GM19463 (cell line): ENCODE data around the gene RANBP3.
"Not testable (repeated sequence)": the region's sequence is repeated elsewhere in the genome, so short reads cannot be mapped to it uniquely, and the experiment has no call there.

Source experiments
- ATAC-seq: cut with Tn5 transposase; IDR thresholded peaks from one replicate; pipeline ENCODE4 v1.9.1; 2021; ENCODE audit warnings: mild to moderate bottlenecking, moderate library complexity; ENCODE audit not compliant: unreplicated experiment

The RANBP3 gene

GRCh38 chr19:6007866-6008265, 29.9 kb upstream of the RANBP3 start:
- no peak for ATAC-seq

DNA sequence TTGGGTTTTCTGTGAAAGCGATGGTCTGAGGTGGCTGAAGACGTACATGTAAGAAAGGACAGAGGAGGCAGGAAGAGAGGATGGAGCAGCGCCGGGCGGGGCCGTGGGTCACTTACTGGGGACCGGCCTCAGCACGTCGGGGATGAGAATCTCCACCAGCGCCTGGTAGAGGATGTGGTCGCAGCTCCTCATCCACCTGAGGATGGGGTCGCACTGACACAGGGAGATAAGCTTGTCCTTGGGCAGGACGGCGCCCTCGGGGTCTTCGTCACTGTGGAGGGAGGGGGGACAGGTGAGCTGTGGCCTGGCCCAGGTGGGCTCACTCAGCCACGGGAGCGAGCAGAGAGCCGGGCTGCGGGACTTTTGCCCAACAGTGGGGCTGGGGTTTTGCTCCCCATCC, 29.0 kb upstream of the RANBP3 start:
- ATAC-seq, result no peak

DNA sequence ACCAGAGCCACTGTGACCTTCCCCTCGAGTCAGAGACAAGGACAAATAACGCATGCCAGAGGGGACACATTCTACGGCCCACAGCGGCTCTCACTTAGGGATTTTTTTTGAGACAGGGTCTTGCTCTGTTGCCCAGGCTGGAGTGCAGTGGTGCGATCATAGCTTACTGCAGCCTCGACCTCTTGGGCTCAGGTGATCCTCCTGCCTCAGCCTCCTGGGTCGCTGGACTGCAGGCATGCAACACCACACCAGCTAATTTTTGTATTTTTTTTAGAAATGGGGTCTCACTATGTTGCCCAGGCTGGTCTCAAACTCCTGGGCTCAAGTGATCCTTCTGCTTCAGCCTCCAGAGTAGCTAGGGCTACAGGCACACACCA, 28.1 kb upstream of the RANBP3 start:
- not testable (repeated sequence) for ATAC-seq

DNA sequence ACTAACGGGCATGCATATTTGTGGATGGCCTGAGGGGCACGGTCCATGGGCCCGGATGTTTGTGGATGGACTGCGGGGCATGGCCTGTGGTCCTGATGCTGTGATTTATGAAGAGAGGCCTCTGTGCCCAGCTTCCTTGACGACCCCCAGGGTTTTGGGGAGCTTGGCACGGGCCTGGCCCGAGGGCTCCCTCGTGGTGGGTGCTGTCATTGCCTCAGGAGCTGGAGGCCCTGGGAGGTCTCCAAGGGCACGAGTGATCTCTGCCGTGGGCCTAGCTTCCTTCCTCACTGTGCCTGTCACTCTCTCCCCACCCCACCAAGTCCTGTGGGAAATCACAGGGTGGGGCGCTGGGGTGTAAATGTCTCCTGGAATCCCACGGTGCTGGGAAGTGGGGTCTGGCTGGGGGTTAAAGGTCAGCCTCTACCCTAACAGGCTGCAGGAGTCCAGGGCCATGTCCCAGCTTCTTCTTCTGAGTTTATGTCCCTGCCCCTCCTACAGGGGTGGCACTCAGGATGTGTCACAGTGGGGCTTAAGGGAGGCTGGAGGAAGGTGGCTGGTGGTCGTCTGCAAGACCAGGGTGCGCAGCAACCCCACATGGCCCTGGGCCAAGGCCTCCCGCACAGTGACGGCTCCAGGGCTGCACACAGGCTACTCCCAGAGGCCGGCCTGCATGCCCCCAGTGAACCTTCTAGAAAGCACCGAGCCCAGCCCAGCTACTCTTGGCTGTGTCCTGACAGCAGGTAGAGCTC, 27.6 kb upstream of the RANBP3 start:
- ATAC-seq, result no peak

- no peak for ATAC-seq
Measured at GRCh38 chr19:6003976-6004375, 26.0 kb upstream of the RANBP3 start.

DNA sequence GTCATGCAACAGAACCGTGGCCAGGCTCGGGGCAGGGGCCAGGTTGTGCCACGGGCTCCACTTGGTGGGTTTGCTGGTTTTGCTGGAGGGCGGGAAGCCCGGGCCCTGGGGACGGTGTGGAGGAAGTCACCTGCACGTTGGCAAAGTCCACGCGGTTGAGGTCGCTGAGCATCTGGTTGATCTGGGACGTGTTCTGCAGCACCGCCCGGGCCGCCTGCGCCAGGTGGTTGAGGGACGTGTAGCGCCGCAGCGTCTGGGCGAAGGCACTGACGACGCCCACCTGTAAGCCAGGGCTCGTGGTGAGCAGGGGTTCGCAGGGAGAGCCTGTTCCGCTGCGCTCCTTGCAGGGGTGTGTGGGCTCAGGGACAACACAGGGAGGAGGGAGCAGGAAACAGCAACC, 24.7 kb upstream of the RANBP3 start:
- no peak for ATAC-seq

DNA sequence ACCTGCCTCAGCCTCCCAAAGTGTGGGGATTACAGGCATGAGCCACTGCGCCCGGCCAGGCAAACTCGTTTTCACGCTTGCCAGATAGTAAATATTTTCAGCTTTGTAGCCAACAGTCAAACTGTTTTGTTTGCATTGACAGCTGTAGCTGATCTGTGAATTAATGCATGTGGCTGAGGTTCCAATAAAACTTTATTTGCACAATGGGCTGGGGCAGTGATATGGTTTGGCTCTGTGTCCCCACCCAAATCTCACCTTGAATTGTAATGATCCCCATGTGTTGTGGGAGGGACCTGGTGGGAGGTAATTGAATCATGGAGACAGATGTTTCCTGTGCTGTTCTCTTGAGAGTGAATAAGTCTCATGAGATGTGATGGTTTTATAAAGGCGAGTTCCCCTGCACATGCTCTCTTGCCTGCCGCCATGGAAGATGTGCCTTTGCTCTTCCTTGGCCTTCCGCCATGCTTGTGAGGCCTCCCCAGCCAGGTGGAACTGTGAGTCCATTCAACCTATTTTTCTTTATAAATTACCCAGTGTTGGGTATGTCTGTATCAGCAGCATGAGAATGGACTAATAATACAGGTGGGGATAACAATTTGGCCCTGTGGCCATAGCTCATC, 22.4 kb upstream of the RANBP3 start:
- ATAC-seq, result no peak

- no peak for ATAC-seq
Measured at GRCh38 chr19:5999693-6000092, 21.8 kb upstream of the RANBP3 start.

DNA sequence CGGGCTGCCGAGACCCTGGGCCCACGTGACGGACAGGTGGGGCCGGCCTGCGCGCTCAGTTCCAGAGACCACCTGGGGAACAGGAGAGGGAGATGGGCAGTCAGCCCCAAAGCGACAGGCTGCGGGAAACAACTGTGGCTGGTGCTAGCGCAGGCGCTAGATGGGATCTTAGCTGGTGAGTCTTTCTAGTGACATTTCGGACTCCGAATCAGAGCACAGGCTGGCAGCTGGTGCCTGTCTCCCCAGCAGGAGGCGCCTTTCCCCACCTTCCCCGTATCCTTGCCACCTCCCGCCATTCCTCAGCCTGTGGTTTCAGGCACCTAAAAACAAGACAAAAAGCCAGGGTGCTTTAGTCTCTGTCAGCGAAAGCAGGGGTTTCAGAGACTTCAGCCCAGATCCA, 19.4 kb upstream of the RANBP3 start:
- ATAC-seq, result no peak

GRCh38 chr19:5996623-5997320, 18.8 kb upstream of the RANBP3 start:
- ATAC-seq, result no peak

- ATAC-seq, result no peak
Measured at GRCh38 chr19:5996102-5996501, 18.2 kb upstream of the RANBP3 start.

GRCh38 chr19:5995606-5996005, 17.7 kb upstream of the RANBP3 start:
- no peak for ATAC-seq

DNA sequence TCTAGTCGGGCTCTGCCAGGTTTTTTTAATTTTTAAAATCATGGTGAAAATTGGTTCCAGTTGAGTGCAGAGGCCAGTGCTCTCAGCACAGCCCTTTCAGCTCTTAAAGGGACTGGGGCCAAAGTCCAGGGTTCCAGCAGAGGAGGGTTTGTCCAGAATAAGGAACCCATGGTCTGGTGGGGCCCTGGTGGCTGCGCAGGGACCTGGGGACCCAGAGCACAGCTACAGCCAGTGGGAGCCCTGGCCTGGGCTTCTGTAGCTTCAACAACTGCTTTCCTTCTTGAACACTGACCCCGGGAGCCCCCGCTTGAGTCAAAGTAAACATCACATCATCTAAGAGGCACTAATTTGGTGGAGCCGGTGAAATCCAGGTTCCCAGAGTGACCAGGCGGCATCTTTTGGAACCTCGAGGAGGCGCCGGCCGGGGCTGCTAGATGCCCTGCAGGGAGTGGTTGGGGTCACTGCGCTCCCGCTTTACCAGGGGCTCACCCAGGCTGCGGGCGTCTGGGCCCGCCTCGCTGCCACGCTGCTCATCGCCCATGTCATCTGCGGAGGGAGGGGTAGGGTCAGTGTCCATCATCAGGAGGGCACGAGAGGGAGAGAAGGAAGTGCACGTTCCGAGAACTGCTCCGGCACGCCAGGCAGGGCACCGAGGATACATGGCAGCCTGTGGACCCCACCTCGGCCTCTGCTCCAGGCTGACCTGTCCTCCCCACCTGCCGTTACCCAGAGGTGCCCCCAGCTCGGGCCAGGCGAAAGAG, 16.6 kb upstream of the RANBP3 start:
- no peak for ATAC-seq

DNA sequence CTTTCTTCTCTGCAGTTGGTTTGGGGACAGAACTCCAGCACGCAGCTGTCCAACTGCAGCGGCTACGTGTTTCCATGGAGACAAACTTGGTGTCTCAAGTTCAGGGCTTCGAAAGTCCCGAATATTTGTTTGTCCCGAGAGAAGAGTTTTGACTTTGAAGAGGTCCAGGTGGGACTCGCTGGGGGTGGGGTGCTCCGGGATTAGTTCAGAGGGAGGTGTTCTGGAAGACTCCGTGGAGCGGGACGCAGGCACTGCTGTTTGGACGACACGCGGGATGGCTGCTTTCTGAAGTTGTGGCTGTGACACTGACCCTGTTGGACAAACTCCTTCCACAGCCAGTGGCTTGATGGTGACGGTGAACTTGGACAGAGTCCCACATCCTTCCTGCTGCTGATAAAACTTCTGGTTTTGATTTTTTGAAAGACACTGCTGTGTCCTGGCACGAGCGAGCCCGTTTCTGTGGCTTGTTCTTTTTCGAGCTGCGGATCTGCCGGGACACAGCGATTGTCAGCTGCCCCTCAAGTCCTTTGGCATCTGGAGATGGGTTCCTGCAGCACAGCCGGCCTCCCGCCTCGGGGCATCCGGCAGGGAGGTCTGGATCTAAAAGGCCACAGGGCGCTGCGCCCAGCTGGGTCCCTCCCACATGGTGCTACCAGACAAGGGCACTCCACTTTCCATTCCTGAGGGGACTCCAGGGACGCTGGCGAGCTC, 15.9 kb upstream of the RANBP3 start:
- no peak for ATAC-seq

DNA sequence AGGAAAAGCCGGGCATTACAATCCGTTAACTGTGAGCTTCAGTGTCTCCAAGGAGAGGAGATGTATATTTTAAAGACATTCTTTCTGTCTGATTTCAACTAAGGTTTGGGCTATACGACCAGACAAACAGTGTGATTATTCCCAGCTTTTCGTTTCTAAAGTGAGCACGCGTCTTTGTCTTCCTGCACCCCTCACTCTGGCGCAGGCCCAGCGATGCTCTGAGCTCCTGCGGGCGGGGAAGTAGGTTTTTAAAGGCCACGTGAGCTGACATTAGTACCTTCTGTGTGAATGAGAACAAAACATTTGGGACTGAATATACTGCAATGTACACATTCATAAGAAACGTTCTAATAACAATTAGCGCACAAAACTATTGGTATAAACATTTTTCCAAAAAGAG, 15.3 kb upstream of the RANBP3 start:
- ATAC-seq, result no peak

- no peak for ATAC-seq
Measured at GRCh38 chr19:5992756-5993155, 14.8 kb upstream of the RANBP3 start.

GRCh38 chr19:5991244-5991838, 13.4 kb upstream of the RANBP3 start:
- ATAC-seq, result no peak

- ATAC-seq, result no peak
Measured at GRCh38 chr19:5990289-5990797, 12.4 kb upstream of the RANBP3 start.

DNA sequence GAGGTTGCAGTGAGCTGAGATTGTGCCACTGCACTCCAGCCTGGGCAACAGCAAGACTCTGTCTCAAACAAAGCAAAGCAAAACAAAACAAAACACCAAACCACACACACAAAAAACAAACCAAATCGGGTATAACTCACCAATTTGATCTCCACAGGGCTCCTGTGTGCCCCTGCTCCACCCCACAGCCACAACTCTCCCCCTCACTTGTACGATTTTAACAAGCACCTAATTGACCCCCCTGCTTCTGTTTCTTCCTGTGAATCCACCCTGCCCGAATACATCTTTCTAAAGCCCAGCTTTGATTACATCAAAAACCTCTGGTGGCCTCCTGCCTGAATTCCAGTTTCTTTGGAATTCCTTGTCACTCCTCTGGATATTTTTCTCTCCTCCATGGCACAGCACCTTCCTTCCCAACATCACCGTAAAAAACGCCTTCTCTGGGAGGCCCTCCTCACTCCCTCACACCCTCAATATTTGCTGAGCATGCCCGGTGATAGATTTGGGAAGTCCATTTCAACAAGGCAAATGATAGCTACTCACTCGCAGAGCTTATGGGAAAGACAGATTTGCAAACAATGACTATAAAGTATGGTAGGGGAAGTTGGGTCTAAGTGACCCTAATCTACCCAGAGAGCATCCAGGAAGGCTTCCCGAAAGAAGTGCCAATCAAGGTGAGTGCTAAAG, 11.6 kb upstream of the RANBP3 start:
- ATAC-seq, result no peak
